GM18499 (cell line): Measurements from ENCODE around the gene TUBGCP5.
"Not testable (repeated sequence)": the region's sequence is repeated elsewhere in the genome, so short reads cannot be mapped to it uniquely, and the experiment has no call there.

Experiments
- ATAC-seq: cut with Tn5 transposase; IDR thresholded peaks from one replicate; pipeline ENCODE4 v1.9.1; 2021; ENCODE audit warnings: moderate number of reproducible peaks; ENCODE audit not compliant: insufficient read depth, unreplicated experiment

Gene TUBGCP5

GRCh38 chr15:23039143-23039916 lies at the start of gene TUBGCP5:
TSS of gene TUBGCP5 (minus strand) at chr15:23039569. CDS start at chr15:23039543, 26 bp downstream.
- ATAC-seq, result peak; percentile 82

GRCh38 chr15:23083115-23083514 lies 43.7 kb upstream of the TUBGCP5 start:
- ATAC-seq, result no peak

- not testable (repeated sequence) for ATAC-seq
Observed at GRCh38 chr15:23081996-23082737, 42.8 kb upstream of the TUBGCP5 start.

- no peak for ATAC-seq
Observed at GRCh38 chr15:23081271-23081670, 41.9 kb upstream of the TUBGCP5 start.

- ATAC-seq, result no peak
Observed at GRCh38 chr15:23079766-23080165, 40.4 kb upstream of the TUBGCP5 start.

GRCh38 chr15:23075927-23076326 lies 36.6 kb upstream of the TUBGCP5 start:
- ATAC-seq, result no peak

GRCh38 chr15:23074684-23075083 lies 35.3 kb upstream of the TUBGCP5 start:
- no peak for ATAC-seq

- ATAC-seq, result no peak
Observed at GRCh38 chr15:23073890-23074646, 34.7 kb upstream of the TUBGCP5 start.

GRCh38 chr15:23072633-23073032 lies 33.3 kb upstream of the TUBGCP5 start:
- ATAC-seq, result no peak

- ATAC-seq, result no peak
Observed at GRCh38 chr15:23069496-23070166, 30.3 kb upstream of the TUBGCP5 start.

- no peak for ATAC-seq
Observed at GRCh38 chr15:23067416-23067815, 28.0 kb upstream of the TUBGCP5 start.

GRCh38 chr15:23065836-23066235 lies 26.5 kb upstream of the TUBGCP5 start:
- ATAC-seq, result no peak

GRCh38 chr15:23064156-23064555 lies 24.8 kb upstream of the TUBGCP5 start:
- no peak for ATAC-seq

GRCh38 chr15:23057707-23058106 lies 18.3 kb upstream of the TUBGCP5 start:
- no peak for ATAC-seq

GRCh38 chr15:23055316-23055715 lies 15.9 kb upstream of the TUBGCP5 start:
- no peak for ATAC-seq

GRCh38 chr15:23052522-23052921 lies 13.2 kb upstream of the TUBGCP5 start:
- no peak for ATAC-seq

- ATAC-seq, result no peak
Observed at GRCh38 chr15:23050708-23051107, 11.3 kb upstream of the TUBGCP5 start.

- no peak for ATAC-seq
Observed at GRCh38 chr15:23049984-23050628, 10.7 kb upstream of the TUBGCP5 start.

- ATAC-seq, result not testable (repeated sequence)
Observed at GRCh38 chr15:23048572-23049282, 9.4 kb upstream of the TUBGCP5 start.
